HG02938 (cell line): ENCODE measurements around the gene GABPA.

Experiments
- ATAC-seq: cut with Tn5 transposase; IDR thresholded peaks from one replicate; pipeline ENCODE4 v1.9.1; 2021; ENCODE audit warnings: mild to moderate bottlenecking, moderate library complexity; ENCODE audit not compliant: unreplicated experiment

The GABPA gene

GRCh38 chr21:25807191-25807590 is 72.4 kb downstream of the GABPA start:
- no peak for ATAC-seq

DNA sequence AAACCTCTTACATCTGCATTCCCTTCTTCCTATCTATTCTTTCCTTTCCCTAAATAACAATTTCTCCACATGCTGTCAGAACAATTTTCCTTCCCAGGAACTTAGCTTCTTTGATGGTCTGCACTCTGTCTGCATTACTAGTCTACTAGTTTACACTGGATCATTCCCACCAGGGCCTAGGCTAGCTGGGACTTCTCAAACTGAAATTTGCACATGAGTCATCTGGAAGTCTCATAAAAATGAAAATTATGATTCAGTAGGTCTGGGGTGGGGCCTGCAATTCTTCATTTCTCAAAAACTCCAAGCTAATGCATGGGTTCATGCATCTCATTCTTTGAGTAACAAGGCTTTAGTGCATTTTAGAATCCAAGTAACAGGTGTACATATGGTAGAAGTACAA is 74.2 kb downstream of the GABPA start:
- no peak for ATAC-seq

- no peak for ATAC-seq
Measured at GRCh38 chr21:25811186-25811585, 76.4 kb downstream of the GABPA start.

GRCh38 chr21:25813917-25814316 is 79.1 kb downstream of the GABPA start:
- no peak for ATAC-seq

- ATAC-seq = no peak
Measured at GRCh38 chr21:25818121-25818520, 83.3 kb downstream of the GABPA start.

DNA sequence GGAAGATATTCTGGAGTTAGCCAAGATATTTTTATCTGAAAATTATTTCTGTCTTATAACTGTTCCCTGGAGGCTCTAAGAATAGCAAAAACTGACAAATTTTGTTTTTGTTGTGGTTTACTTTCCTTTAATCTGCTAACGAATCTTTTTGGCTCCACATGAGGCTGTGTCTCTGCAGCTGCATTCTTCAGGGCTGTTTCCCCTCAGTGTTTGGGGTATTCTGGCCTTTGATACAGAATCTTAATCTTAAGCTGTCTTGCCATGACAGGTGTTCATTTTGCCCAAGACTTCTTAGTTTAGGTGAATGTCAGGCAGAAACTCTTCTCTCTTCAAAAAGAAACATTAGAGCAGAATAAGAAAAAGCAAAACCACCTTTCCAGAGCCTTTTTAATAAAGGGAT is 83.8 kb downstream of the GABPA start:
- no peak for ATAC-seq
